ENCODE data around the gene CPVL. TPM values are rescaled to one million over a fixed set of nuclear protein-coding genes. Genes with fewer than 3 reads are reported as not detected.
A peak's percentile ranks its signal among the peaks of the same experiment; 100 is the strongest.

Gene CPVL
- total RNA-seq, 1 donor from 2014 or later: 56.6 TPM

- peak; percentile 45 for DNase-seq (ENCODE audit: low spot score)
- Mint-ChIP-seq H3K27me3 (ENCODE audit: insufficient read depth, low read depth) (peaks cover 12% of the 10 kb centered on the region), H3K27ac (no peak overlapping the region), H3K4me1 (peaks cover 27% of the 10 kb centered on the region), H3K4me3 (peak overlapping the region; percentile 92), H3K36me3 (no peaks in the 10 kb centered on the region), H3K9me3 (no peaks in the 10 kb centered on the region)
- Histone ChIP-seq H3F3A (ENCODE audit: low read depth) (no peaks in the 10 kb centered on the region), H3K4me3 (peak overlapping the region; percentile 72), H3K4me1 (peaks cover 31% of the 10 kb centered on the region), H3K79me2 (ENCODE audit: low read depth) (no peaks in the 10 kb centered on the region), H2AFZ (replicated peaks) (peak overlapping the region; percentile 99), H3K9ac (no peak overlapping the region), H3K9me3 (ENCODE audit: low read depth) (no peaks in the 10 kb centered on the region), H3K27ac (no peak overlapping the region), H3K36me3 (no peaks in the 10 kb centered on the region), H3K27me3 (peaks cover 33% of the 10 kb centered on the region), H3K4me2 (peak overlapping the region; percentile 99), H4K20me1 (ENCODE audit: low read depth) (no peaks in the 10 kb centered on the region)
- TF ChIP-seq, protein P1, sequence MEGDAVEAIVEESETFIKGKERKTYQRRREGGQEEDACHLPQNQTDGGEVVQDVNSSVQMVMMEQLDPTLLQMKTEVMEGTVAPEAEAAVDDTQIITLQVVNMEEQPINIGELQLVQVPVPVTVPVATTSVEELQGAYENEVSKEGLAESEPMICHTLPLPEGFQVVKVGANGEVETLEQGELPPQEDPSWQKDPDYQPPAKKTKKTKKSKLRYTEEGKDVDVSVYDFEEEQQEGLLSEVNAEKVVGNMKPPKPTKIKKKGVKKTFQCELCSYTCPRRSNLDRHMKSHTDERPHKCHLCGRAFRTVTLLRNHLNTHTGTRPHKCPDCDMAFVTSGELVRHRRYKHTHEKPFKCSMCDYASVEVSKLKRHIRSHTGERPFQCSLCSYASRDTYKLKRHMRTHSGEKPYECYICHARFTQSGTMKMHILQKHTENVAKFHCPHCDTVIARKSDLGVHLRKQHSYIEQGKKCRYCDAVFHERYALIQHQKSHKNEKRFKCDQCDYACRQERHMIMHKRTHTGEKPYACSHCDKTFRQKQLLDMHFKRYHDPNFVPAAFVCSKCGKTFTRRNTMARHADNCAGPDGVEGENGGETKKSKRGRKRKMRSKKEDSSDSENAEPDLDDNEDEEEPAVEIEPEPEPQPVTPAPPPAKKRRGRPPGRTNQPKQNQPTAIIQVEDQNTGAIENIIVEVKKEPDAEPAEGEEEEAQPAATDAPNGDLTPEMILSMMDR (IDR thresholded peaks at IDR 0.05): no peak
Measured at GRCh38 chr7:29146888-29147609, 712 bp upstream of the CPVL start.

GRCh38 chr7:29145553-29146056, 732 bp downstream of the CPVL start:
- no peaks in the 10 kb centered on the region for H3K9me3 ChIP-seq (ENCODE audit: low read depth)
- H3K27me3 Mint-ChIP-seq (ENCODE audit: insufficient read depth, low read depth): peaks cover 12% of the 10 kb centered on the region
- peak; percentile 36 for DNase-seq (ENCODE audit: low spot score)
- peak overlapping the region; percentile 99 for H3K4me2 ChIP-seq
- H2AFZ ChIP-seq (replicated peaks): peak overlapping the region; percentile 99
- no peaks in the 10 kb centered on the region for H4K20me1 ChIP-seq (ENCODE audit: low read depth)
- H3K9me3 Mint-ChIP-seq: no peaks in the 10 kb centered on the region
- H3K79me2 ChIP-seq (ENCODE audit: low read depth): no peaks in the 10 kb centered on the region
- H3K27ac ChIP-seq: no peak overlapping the region
- H3K36me3 Mint-ChIP-seq: no peaks in the 10 kb centered on the region
- H3K9ac ChIP-seq: peak overlapping the region; percentile 36
- H3K27ac Mint-ChIP-seq: no peak overlapping the region
- peak overlapping the region; percentile 72 for H3K4me3 ChIP-seq
- no peak for TF ChIP-seq EZH2phosphoT487 (IDR thresholded peaks at IDR 0.05)
- TF ChIP-seq, protein P1 (IDR thresholded peaks at IDR 0.05): no peak
- peak; percentile 33 for TF ChIP-seq EZH2 (IDR thresholded peaks at IDR 0.05)
- peaks cover 33% of the 10 kb centered on the region for H3K27me3 ChIP-seq
- peaks cover 26% of the 10 kb centered on the region for H3K4me1 Mint-ChIP-seq
- H3K36me3 ChIP-seq: no peaks in the 10 kb centered on the region
- H3K4me1 ChIP-seq: peaks cover 22% of the 10 kb centered on the region
- H3F3A ChIP-seq (ENCODE audit: low read depth): no peaks in the 10 kb centered on the region
- H3K4me3 Mint-ChIP-seq: peak overlapping the region; percentile 92

GRCh38 chr7:29143751-29144150, 2.6 kb downstream of the CPVL start:
- H3K27me3 ChIP-seq: peaks cover 33% of the 10 kb centered on the region
- no peaks in the 10 kb centered on the region for H3K9me3 ChIP-seq (ENCODE audit: low read depth)
- H3K27me3 Mint-ChIP-seq (ENCODE audit: insufficient read depth, low read depth): peaks cover 17% of the 10 kb centered on the region
- no peaks in the 10 kb centered on the region for H3K36me3 ChIP-seq
- H3K36me3 Mint-ChIP-seq: no peaks in the 10 kb centered on the region
- H4K20me1 ChIP-seq (ENCODE audit: low read depth): no peaks in the 10 kb centered on the region
- peaks cover 34% of the 10 kb centered on the region for H3K4me1 Mint-ChIP-seq
- H3K9me3 Mint-ChIP-seq: no peaks in the 10 kb centered on the region
- H3F3A ChIP-seq (ENCODE audit: low read depth): no peaks in the 10 kb centered on the region
- no peak overlapping the region for H3K9ac ChIP-seq
- no peaks in the 10 kb centered on the region for H3K79me2 ChIP-seq (ENCODE audit: low read depth)
- DNase-seq (ENCODE audit: low spot score): no peak
- H3K4me3 ChIP-seq: no peak overlapping the region
- H2AFZ ChIP-seq (replicated peaks): no peak overlapping the region
- H3K27ac Mint-ChIP-seq: no peak overlapping the region
- no peak overlapping the region for H3K27ac ChIP-seq
- peaks cover 23% of the 10 kb centered on the region for H3K4me1 ChIP-seq
- H3K4me2 ChIP-seq: no peak overlapping the region
- H3K4me3 Mint-ChIP-seq: no peak overlapping the region
- TF ChIP-seq EZH2phosphoT487 (IDR thresholded peaks at IDR 0.05) (no peak), EZH2 (IDR thresholded peaks at IDR 0.05) (no peak)
- TF ChIP-seq, protein P1 (IDR thresholded peaks at IDR 0.05): no peak

All from neural progenitor cell (in vitro differentiated cells).